ENCODE measurements around the gene DCAF7. TPM values are rescaled to one million over a fixed set of nuclear protein-coding genes. Genes with fewer than 3 reads are reported as not detected.

The DCAF7 gene
- total RNA-seq, 2 donors from 2014 or later = 96.0 to 114 TPM

- Histone ChIP-seq H3K9ac (ENCODE audit: extremely low read depth, low read length, poor library complexity, severe bottlenecking) (no peak overlapping the region), H3K4me1 (ENCODE audit: control insufficient read depth, insufficient read depth, low read length) (no peaks in the 10 kb centered on the region), H3K36me3 (ENCODE audit: control insufficient read depth, insufficient read depth, low read length) (peaks cover 6% of the 10 kb centered on the region), H3K4me3 (ENCODE audit: low read length) (no peak overlapping the region), H3K27ac (ENCODE audit: low read depth, low read length) (no peak overlapping the region), H3K27me3 (ENCODE audit: control insufficient read depth, insufficient read depth, low read length, poor library complexity, severe bottlenecking) (no peaks in the 10 kb centered on the region), H3K9me3 (ENCODE audit: control insufficient read depth, low read length) (no peaks in the 10 kb centered on the region)
- H3K4me1 Mint-ChIP-seq = no peaks in the 10 kb centered on the region
- H3K4me3 Mint-ChIP-seq = no peak overlapping the region
- H3K27ac Mint-ChIP-seq = peak overlapping the region; percentile 42
- no peaks in the 10 kb centered on the region for H3K27me3 Mint-ChIP-seq (ENCODE audit: insufficient read depth)
- peak; percentile 77 for TF ChIP-seq CTCF (conservative IDR thresholded peaks at IDR 0.05)
- 89 to 94% methylated on average over 3 to 5 of the region's 5 CpGs for WGBS, 2 experiments (ENCODE audit: insufficient coverage in 1 of 2, insufficient read length in 1 of 2)
- peaks cover 6% of the 10 kb centered on the region for H3K36me3 Mint-ChIP-seq (ENCODE audit: low read depth)
- no peaks in the 10 kb centered on the region for H3K9me3 Mint-ChIP-seq
- DNase-seq = peak; percentile 71
Observed at GRCh38 chr17:63573634-63574033, 23.4 kb downstream of the DCAF7 start.

- Histone ChIP-seq H3K9ac (ENCODE audit: extremely low read depth, low read length, poor library complexity, severe bottlenecking) (no peak overlapping the region), H3K4me1 (ENCODE audit: control insufficient read depth, insufficient read depth, low read length) (no peaks in the 10 kb centered on the region), H3K27ac (ENCODE audit: low read depth, low read length) (no peak overlapping the region), H3K27me3 (ENCODE audit: control insufficient read depth, insufficient read depth, low read length, poor library complexity, severe bottlenecking) (no peaks in the 10 kb centered on the region), H3K36me3 (ENCODE audit: control insufficient read depth, insufficient read depth, low read length) (peaks cover 32% of the 10 kb centered on the region), H3K9me3 (ENCODE audit: control insufficient read depth, low read length) (no peaks in the 10 kb centered on the region), H3K4me3 (ENCODE audit: low read length) (no peak overlapping the region)
- Mint-ChIP-seq H3K4me3 (no peak overlapping the region), H3K36me3 (ENCODE audit: low read depth) (peaks cover 31% of the 10 kb centered on the region), H3K27ac (peak overlapping the region; percentile 68), H3K27me3 (ENCODE audit: insufficient read depth) (no peaks in the 10 kb centered on the region), H3K4me1 (peaks cover 14% of the 10 kb centered on the region), H3K9me3 (no peaks in the 10 kb centered on the region)
- DNase-seq = peak; percentile 38
- no peak for TF ChIP-seq CTCF (conservative IDR thresholded peaks at IDR 0.05)
- 95 to 96% methylated on average over 7 of the region's 7 CpGs for WGBS, 2 experiments (ENCODE audit: insufficient coverage in 1 of 2, insufficient read length in 1 of 2)
Observed at GRCh38 chr17:63578027-63578768, 27.9 kb downstream of the DCAF7 start.

- Histone ChIP-seq H3K27me3 (ENCODE audit: control insufficient read depth, insufficient read depth, low read length, poor library complexity, severe bottlenecking) (no peaks in the 10 kb centered on the region), H3K4me3 (ENCODE audit: low read length) (no peak overlapping the region), H3K9ac (ENCODE audit: extremely low read depth, low read length, poor library complexity, severe bottlenecking) (no peak overlapping the region), H3K4me1 (ENCODE audit: control insufficient read depth, insufficient read depth, low read length) (no peaks in the 10 kb centered on the region), H3K27ac (ENCODE audit: low read depth, low read length) (no peak overlapping the region), H3K36me3 (ENCODE audit: control insufficient read depth, insufficient read depth, low read length) (peaks cover 38% of the 10 kb centered on the region), H3K9me3 (ENCODE audit: control insufficient read depth, low read length) (no peaks in the 10 kb centered on the region)
- H3K27ac Mint-ChIP-seq = peak overlapping the region; percentile 77
- H3K9me3 Mint-ChIP-seq = no peaks in the 10 kb centered on the region
- H3K4me1 Mint-ChIP-seq = peaks cover 14% of the 10 kb centered on the region
- TF ChIP-seq CTCF (conservative IDR thresholded peaks at IDR 0.05) = no peak
- no peak overlapping the region for H3K4me3 Mint-ChIP-seq
- WGBS, 2 experiments (ENCODE audit: insufficient coverage in 1 of 2, insufficient read length in 1 of 2) = 92 to 96% methylated on average over 3 to 5 of the region's 5 CpGs
- DNase-seq = no peak
- peaks cover 35% of the 10 kb centered on the region for H3K36me3 Mint-ChIP-seq (ENCODE audit: low read depth)
- no peaks in the 10 kb centered on the region for H3K27me3 Mint-ChIP-seq (ENCODE audit: insufficient read depth)
Observed at GRCh38 chr17:63578769-63579111, 28.5 kb downstream of the DCAF7 start.
